ENCODE results near the gene TRIM13. TPM values are rescaled to one million over a fixed set of nuclear protein-coding genes. Genes with fewer than 3 reads are reported as not detected.

Gene TRIM13
- total RNA-seq, 4 donors from 2014 or later = 19.7 to 54.5 (median 31.0) TPM

DNA sequence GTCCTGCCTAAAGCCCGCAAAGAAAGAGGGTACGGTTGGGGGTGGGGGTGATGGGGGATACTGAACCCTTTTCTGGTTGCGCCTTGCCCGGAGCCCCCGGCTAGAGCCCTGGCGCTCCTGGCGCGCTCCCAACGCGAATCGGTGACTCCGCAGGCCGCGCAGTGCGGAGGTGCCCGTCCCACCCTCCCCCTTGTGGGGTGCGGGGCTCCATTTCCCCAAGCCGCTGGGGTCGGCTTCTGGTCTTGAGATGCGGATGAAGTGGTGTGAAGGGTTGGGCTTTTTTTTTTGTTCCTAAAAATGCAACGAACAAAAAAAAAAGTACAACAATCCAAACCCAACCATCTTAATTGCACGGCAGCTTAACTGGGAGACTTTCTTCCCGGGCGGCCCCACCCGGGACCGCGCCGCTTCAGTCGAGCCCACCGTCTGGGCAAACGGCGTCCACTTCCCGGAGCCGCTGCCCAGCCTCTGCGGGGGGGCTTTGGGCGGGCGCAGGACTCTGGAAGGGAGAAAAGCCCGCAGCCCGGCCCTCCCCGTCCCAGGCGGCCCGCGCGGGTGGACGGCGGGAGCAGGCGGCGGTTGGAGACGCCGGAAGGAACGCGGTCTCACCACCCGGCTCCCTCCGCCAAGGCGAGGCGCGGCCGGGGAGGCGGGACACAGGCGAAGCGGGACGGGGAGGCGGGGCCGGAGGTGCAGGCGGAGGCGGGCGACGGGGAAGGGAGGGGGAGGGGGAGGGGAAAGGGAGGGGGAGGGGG, 504 bp upstream of the TRIM13 start:
- Histone ChIP-seq H3K9me3 (no peaks in the 10 kb centered on the region), H3K27me3 (no peaks in the 10 kb centered on the region), H3K4me1 (peaks cover 5 to 7% of the 10 kb centered on the region in 2 donors), H3K4me3 (peak overlapping the region; percentile 70 to 84), H3K27ac (peak overlapping the region; percentile 98), H3K36me3 (no peaks in the 10 kb centered on the region)
- intact Hi-C loops (cut with DNase I; ENCODE audit: low total_unique reads) = loop anchor here (2.0 kb wide), 1 partner anchor 84 kb away; no protein-coding TSS in a partner anchor
- TF ChIP-seq POLR2A (IDR thresholded peaks at IDR 0.05) = peak in 1 of 2 donors; percentile 35
- TF ChIP-seq, protein P1, sequence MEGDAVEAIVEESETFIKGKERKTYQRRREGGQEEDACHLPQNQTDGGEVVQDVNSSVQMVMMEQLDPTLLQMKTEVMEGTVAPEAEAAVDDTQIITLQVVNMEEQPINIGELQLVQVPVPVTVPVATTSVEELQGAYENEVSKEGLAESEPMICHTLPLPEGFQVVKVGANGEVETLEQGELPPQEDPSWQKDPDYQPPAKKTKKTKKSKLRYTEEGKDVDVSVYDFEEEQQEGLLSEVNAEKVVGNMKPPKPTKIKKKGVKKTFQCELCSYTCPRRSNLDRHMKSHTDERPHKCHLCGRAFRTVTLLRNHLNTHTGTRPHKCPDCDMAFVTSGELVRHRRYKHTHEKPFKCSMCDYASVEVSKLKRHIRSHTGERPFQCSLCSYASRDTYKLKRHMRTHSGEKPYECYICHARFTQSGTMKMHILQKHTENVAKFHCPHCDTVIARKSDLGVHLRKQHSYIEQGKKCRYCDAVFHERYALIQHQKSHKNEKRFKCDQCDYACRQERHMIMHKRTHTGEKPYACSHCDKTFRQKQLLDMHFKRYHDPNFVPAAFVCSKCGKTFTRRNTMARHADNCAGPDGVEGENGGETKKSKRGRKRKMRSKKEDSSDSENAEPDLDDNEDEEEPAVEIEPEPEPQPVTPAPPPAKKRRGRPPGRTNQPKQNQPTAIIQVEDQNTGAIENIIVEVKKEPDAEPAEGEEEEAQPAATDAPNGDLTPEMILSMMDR (IDR thresholded peaks at IDR 0.05) = no peak
- DNase-seq = peak; percentile 92 to 93

DNA sequence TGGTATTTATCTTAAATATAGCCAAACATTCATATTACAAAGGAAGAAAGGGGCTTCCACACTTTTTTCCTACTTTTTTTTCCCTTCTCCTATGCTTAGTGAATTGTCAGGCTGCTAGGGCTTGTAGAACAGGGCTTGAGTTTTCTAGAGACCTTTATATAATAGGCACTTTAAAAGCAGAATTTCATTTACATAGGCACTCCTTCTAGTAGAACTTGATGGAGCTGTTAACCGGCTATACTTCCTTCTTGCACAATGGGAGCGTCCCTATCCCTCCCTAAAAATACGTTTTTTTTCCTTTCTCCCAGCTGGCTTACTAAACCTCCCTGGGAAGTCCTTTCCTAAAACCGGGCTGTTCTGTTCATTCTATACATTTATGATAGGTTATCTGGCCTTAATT, 1.1 kb downstream of the TRIM13 start:
- TF ChIP-seq POLR2A (IDR thresholded peaks at IDR 0.05) = no peak
- TF ChIP-seq, protein P1 (IDR thresholded peaks at IDR 0.05) = no peak
- no peaks in the 10 kb centered on the region for H3K36me3 ChIP-seq
- peak overlapping the region; percentile 65 to 67 for H3K4me3 ChIP-seq
- H3K27ac ChIP-seq = peak overlapping the region; percentile 98
- H3K9me3 ChIP-seq = no peaks in the 10 kb centered on the region
- no peak for DNase-seq
- peaks cover 5 to 17% of the 10 kb centered on the region in 2 donors for H3K4me1 ChIP-seq
- H3K27me3 ChIP-seq = no peaks in the 10 kb centered on the region
- intact Hi-C loops (cut with DNase I; ENCODE audit: low total_unique reads) = loop anchor here (2.0 kb wide), 1 partner anchor 83 kb away; no protein-coding TSS in a partner anchor

DNA sequence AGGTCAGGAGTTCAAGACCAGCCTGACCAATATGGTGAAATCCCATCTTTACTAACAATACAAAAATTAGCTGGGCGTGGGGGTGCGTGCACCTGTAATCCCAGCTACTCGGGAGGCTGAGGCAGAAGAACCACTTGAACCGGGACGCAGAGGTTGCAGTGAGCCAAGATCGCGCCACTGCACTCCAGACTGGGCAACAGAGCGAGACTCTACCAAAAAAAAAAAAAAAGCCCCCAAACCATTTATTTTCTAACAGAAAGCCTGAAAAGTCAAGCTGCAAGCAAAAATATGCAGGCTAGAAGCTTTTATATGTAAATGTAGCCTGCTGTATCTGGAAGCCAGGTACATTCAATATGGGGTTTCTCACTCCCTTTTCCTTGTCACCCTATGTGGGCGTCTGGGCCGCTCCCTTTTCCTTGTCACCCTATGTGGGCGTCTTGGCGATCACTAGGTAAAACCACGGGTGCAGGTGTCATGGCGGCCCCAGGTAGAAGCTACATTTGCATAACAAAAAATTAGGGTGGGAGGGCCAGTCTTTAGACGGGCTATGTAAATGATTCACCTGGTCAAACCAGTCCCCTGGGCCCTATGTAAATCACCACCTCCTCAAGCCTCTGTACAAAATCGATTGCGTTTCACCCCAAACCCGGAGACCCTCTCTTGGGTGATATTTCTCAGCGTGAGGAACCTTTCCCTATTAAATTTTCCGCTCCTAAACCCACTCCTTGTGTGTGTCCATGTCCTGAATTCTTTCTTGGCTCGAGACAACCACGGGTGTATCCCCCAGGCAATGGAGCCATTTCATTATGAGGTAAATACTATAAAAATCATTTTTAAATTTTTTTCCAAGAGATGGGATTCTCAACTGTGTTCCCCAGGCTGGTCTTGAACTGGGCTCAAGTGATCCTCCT, 2.1 kb downstream of the TRIM13 start:
- no peak overlapping the region for H3K4me3 ChIP-seq
- no peaks in the 10 kb centered on the region for H3K9me3 ChIP-seq
- TF ChIP-seq, protein P1 (IDR thresholded peaks at IDR 0.05) = no peak
- no peak for TF ChIP-seq POLR2A (IDR thresholded peaks at IDR 0.05)
- intact Hi-C loops (cut with DNase I; ENCODE audit: low total_unique reads) = no loop called here
- no peaks in the 10 kb centered on the region for H3K36me3 ChIP-seq
- H3K27me3 ChIP-seq = no peaks in the 10 kb centered on the region
- peak overlapping the region in 1 of 2 donors; percentile 98 for H3K27ac ChIP-seq
- no peak for DNase-seq
- peaks cover 5 to 17% of the 10 kb centered on the region in 2 donors for H3K4me1 ChIP-seq

DNA sequence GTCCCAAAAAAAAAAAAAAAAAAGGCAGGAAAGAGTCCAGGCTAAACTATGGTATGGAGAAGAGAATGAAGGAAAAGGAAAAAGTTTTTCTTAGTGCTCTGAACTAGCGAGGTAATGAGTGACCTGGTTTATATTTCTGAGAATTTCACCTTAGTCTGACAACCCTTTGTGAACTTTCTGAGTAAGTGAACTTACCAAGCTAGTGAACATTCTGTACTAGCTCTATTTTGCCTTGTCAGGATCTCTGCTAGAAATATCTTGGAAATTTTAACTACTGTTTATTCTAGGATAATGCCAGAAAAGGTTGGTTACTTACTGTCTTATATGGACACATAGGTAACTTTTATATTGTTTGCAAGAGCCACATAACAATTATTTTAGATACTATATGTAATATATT, 4.4 kb downstream of the TRIM13 start:
- Histone ChIP-seq H3K4me1 (peaks cover 5 to 17% of the 10 kb centered on the region in 2 donors), H3K9me3 (no peaks in the 10 kb centered on the region), H3K4me3 (no peak overlapping the region), H3K27ac (no peak overlapping the region), H3K27me3 (no peaks in the 10 kb centered on the region), H3K36me3 (no peaks in the 10 kb centered on the region)
- no peak for TF ChIP-seq POLR2A (IDR thresholded peaks at IDR 0.05)
- TF ChIP-seq, protein P1 (IDR thresholded peaks at IDR 0.05) = no peak
- DNase-seq = no peak
- intact Hi-C loops (cut with DNase I; ENCODE audit: low total_unique reads) = no loop called here

All from uterus (tissue), 4 donors.